PC-9 (cell line): ENCODE measurements around the gene TMEM39B.

Experiments
- EZH2 ChIP-seq: fragments of 200-600 bp; sonication (generic); IDR thresholded peaks from 2 replicates; pipeline ENCODE4 v1.8.0; 2017; ENCODE audit warnings: antibody characterized with exemption, low read depth
- TF ChIP-seq, protein P1 (sequence below): fragments of 200-600 bp; sonication (generic); conservative IDR thresholded peaks from 2 replicates; pipeline ENCODE4 v1.6.1; 2017; ENCODE audit warnings: mixed run types, antibody characterized with exemption, mild to moderate bottlenecking, moderate library complexity

DNA sequence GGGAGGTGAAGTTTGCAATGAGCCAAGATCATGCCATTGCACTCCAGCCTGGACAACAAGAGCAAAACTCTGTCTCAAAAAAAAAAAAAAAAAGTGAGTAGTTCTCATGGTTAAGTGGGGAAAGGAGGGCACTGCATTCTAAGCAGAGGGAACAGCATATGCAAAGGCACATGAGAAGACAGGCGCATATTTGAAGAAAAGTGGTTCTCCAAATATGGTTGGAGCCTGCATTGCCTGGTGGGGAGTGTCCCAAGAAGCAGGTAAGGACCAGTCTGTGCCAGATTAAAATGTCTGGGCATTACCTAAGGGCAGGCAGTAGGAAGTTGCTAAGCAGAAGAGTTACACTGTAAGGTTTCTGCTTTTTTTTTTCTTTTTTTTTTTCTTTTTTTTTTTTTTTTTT is 32.6 kb downstream of the TMEM39B start:
- TF ChIP-seq, protein P1, sequence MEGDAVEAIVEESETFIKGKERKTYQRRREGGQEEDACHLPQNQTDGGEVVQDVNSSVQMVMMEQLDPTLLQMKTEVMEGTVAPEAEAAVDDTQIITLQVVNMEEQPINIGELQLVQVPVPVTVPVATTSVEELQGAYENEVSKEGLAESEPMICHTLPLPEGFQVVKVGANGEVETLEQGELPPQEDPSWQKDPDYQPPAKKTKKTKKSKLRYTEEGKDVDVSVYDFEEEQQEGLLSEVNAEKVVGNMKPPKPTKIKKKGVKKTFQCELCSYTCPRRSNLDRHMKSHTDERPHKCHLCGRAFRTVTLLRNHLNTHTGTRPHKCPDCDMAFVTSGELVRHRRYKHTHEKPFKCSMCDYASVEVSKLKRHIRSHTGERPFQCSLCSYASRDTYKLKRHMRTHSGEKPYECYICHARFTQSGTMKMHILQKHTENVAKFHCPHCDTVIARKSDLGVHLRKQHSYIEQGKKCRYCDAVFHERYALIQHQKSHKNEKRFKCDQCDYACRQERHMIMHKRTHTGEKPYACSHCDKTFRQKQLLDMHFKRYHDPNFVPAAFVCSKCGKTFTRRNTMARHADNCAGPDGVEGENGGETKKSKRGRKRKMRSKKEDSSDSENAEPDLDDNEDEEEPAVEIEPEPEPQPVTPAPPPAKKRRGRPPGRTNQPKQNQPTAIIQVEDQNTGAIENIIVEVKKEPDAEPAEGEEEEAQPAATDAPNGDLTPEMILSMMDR: no peak
- no peak for TF ChIP-seq EZH2
